KBM-7 (cell line): ENCODE results near the gene PIK3CA.
"Not testable (repeated sequence)": the region's sequence is repeated elsewhere in the genome, so short reads cannot be mapped to it uniquely, and the experiment has no call there.

Source experiments
- DNase-seq: peaks from one replicate; pipeline ENCODE4 v3.0.0-alpha.2; 2015
- in situ Hi-C: fragments of 300-500 bp; cut with MboI; formaldehyde crosslinking; loops from 2 replicates; pipeline ENCODE4 v1.14.3; 2020; ENCODE audit warnings: low sequenced_read_pairs, low pct_unique_long_range_greater_than_20kb, mixed read lengths

Gene PIK3CA

GRCh38 chr3:179250803-179251476 lies 102.8 kb downstream of the PIK3CA start, which contains the start of gene KCNMB3:
Gene KCNMB3, minus strand, starts transcription at chr3:179251114. Its CDS starts 124 bp downstream, at chr3:179250990.
- no peak for DNase-seq
- in situ Hi-C loops: no loop called here

- no peak for DNase-seq
- in situ Hi-C loops: no loop called here
Measured at GRCh38 chr3:179256813-179257212, 108.7 kb downstream of the PIK3CA start.

GRCh38 chr3:179257742-179258141 lies 109.6 kb downstream of the PIK3CA start:
- DNase-seq, in situ Hi-C loops: not testable (repeated sequence)

DNA sequence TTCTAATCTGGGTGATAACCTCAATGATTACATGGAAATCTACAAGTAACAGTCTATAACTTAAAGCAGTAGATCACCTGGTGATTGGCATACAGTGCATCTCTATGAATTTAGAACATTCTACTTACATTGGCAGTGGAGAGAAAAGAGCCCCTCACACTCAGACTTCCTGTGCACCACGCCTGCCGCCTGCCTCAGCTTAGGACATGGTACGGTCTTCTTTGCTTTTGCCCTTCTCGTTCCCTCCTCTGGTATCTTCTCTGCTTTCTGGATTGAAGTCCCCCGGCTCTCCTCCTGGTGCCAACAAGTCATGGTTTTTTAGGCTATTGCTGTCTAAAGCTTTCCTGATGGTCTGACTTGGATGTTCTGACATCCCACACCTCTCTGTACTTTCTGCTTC lies 110.7 kb downstream of the PIK3CA start:
- in situ Hi-C loops: no loop called here
- DNase-seq: no peak

GRCh38 chr3:179259959-179260756 lies 112.0 kb downstream of the PIK3CA start:
- DNase-seq, in situ Hi-C loops: not testable (repeated sequence)

DNA sequence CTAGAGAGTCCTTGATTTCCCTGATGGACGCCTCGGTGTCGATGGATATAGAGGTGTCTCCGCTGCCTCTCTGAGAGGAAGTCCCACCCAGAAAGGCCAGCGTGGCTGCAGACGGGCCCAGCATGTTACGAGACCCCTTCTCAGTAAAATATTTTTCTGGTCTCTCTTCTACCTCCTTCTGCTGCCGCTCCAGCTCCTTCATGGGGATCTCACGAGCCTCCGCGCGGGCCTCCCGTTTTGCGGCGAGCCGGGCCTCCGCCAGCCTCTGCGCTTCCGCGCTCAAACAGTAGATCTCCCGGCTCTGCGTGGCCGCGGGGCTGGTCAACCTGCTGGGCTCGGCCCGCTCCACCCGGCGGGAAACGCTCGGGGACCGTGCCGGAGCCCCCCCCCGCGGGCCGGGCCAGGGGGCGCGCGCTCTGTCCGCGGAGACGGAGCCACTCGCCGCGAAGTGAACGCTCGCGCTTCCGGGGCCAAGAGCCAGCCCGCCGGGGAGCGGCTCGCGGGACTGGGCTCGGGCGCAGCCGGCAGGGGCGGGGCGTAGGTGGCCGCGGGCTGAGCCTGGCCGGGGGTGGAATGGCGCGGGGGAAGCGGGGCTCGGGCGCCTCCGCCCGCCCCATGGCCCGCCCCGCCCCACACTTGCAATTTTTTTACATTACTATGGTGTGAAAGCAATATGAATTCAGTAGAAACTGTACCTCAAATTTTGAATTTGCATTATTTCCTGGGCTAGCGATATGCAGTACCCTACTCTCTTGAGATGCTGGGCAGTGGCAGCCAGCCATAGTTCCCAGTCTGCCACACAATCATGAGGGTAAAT lies 113.0 kb downstream of the PIK3CA start:
- in situ Hi-C loops: no loop called here
- no peak for DNase-seq

DNA sequence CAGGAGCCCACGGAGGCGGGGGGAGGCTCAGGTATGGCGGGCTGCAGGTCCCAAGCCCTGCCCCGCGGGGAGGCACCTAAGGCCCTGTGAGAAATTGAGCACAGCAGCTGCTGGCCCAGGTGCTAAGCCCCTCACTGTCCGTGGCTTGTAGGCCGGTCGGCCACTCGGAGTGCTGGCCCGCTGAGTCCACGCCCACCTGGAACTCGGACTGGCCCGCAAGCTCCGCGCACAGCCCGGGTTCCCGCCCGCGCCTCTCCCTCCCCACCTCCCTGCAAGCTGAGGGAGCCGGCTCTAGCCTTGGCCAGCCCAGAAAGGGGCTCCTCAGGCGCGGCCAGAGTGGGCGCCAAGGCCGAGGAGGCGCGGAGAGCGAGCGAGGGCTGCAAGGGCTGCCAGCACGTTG lies 115.0 kb downstream of the PIK3CA start:
- no peak for DNase-seq
- in situ Hi-C loops: no loop called here

GRCh38 chr3:179264449-179264848 lies 116.3 kb downstream of the PIK3CA start:
- in situ Hi-C loops: no loop called here
- no peak for DNase-seq

DNA sequence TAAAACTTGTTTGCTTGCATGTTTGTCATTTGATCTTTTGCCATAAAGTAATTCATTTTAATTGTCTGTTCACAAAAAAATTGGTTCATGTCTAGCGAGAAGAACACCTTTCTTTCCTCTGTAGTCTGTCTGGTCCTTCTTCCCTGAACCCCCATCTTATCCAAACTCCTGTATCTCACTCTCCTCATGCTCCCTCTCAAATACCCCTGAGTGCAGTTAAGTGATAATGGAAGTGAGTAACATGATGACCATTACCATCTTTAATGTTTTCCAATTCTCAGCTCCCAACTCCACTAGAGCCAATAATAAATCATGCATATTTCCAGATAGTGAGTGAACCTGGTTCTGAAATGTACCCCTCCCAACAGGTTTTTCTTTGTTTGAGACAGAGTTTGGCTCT lies 116.9 kb downstream of the PIK3CA start:
- no peak for DNase-seq
- in situ Hi-C loops: no loop called here

DNA sequence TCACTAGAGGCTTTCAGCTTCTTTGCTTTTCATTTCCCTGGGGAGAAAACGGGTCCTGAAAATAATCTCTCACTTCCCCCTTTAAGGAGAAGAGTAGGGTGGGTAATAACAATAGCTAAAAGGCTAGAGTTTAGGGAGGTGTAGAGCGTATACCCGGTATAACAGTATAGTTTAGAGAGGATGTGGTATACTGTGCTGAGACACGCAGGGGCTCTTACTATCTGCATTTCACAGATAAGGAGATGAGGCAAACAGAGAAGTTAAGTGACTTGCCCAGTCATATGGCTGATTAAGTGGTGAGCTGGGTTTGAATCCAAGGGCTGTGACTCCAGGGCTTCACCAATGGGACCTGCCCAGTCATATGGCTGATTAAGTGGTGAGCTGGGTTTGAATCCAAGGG lies 117.7 kb downstream of the PIK3CA start:
- in situ Hi-C loops: no loop called here
- DNase-seq: peak; percentile 74

DNA sequence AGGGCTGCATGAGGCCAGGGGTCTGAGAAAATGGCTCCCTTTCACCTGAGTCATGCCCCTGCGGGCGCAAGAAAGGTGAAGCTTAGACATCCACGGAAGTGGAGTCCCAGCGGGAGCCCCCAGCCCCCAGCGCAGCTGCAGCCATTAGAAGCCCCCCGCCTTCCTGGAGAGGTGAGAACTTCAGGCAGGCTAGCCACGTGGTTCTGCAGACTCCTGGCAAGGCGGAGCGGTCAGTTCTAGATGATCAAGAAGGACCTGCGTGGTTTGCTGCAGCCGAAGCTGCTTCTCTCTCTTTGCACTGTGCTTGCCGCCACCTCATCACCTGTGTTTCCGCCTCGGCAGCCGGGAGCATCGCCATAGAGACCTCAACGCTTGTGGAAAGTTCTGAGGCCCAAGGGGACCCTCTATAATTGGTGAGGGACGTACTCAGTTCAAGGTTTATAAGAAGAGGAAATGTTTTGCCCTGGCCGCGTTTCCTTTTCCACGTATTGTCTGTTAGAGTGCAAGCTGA lies 118.6 kb downstream of the PIK3CA start:
- peak; percentile 67 for DNase-seq
- in situ Hi-C loops: no loop called here

GRCh38 chr3:179268400-179269051 lies 120.4 kb downstream of the PIK3CA start:
- DNase-seq: peak; percentile 48
- in situ Hi-C loops: no loop called here

- in situ Hi-C loops: no loop called here
- DNase-seq: peak; percentile 12
Measured at GRCh38 chr3:179269152-179269707, 121.1 kb downstream of the PIK3CA start.

DNA sequence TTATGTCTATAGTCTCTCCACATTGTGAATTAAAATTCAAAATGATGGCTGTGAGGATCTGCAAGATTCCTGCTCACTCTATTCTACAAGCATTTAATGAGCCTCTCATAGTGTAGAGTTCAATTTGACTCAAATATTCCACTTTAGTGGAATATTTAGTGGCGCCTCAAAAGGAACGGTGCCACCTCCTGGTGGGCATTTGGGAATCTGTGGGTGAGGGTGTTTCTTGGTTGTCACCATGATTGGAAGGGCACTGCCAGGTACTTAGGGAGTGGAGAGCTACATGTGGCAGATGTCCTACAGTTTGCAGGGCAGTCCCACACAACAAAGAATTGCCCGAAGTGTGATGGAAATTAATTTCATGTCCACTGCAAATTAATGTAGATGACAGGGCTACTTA lies 124.2 kb downstream of the PIK3CA start:
- DNase-seq: peak; percentile 26
- in situ Hi-C loops: no loop called here

DNA sequence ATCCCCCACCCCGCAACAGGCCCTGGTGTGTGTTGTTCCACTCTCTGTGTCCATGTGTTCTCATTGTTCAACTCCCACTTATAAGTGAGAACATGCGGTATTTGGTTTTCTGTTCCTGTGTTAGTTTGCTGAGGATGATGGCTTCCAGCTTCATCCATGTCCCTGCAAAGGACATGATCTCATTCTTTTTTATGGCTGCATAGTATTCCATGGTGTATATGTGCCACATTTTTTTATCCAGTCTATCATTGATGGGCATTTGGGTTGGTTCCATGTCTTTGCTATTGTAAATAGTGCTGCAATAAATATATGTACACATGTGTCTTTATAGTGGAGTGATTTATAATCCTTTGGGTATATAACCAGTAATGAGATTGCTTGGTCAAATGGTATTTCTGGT lies 126.3 kb downstream of the PIK3CA start:
- in situ Hi-C loops, DNase-seq: not testable (repeated sequence)

- DNase-seq: no peak
- in situ Hi-C loops: no loop called here
Measured at GRCh38 chr3:179276001-179276400, 127.8 kb downstream of the PIK3CA start.

- in situ Hi-C loops: no loop called here
Measured at GRCh38 chr3:179276743-179277142, 128.6 kb downstream of the PIK3CA start.

GRCh38 chr3:179278151-179278550 lies 130.0 kb downstream of the PIK3CA start:
- in situ Hi-C loops: no loop called here
- DNase-seq: no peak

More at GRCh38 chr3:179276743-179277142, 128.6 kb downstream of the PIK3CA start:
- DNase-seq: no peak
